GM19099 (cell line): ENCODE measurements around the gene ARAP2.

Source experiments
- POLR2A ChIP-seq: IDR thresholded peaks from 3 replicates; pipeline ENCODE4 v1.6.1; 2011; ENCODE audit warnings: low read depth; ENCODE audit not compliant: insufficient read length; ENCODE audit errors: extremely low read depth

Gene ARAP2, protein sequence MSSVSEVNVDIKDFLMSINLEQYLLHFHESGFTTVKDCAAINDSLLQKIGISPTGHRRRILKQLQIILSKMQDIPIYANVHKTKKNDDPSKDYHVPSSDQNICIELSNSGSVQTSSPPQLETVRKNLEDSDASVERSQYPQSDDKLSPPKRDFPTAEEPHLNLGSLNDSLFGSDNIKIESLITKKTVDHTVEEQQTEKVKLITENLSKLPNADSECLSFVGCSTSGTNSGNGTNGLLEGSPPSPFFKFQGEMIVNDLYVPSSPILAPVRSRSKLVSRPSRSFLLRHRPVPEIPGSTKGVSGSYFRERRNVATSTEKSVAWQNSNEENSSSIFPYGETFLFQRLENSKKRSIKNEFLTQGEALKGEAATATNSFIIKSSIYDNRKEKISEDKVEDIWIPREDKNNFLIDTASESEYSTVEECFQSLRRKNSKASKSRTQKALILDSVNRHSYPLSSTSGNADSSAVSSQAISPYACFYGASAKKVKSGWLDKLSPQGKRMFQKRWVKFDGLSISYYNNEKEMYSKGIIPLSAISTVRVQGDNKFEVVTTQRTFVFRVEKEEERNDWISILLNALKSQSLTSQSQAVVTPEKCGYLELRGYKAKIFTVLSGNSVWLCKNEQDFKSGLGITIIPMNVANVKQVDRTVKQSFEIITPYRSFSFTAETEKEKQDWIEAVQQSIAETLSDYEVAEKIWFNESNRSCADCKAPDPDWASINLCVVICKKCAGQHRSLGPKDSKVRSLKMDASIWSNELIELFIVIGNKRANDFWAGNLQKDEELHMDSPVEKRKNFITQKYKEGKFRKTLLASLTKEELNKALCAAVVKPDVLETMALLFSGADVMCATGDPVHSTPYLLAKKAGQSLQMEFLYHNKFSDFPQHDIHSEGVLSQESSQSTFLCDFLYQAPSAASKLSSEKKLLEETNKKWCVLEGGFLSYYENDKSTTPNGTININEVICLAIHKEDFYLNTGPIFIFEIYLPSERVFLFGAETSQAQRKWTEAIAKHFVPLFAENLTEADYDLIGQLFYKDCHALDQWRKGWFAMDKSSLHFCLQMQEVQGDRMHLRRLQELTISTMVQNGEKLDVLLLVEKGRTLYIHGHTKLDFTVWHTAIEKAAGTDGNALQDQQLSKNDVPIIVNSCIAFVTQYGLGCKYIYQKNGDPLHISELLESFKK (N-terminal part only)

DNA sequence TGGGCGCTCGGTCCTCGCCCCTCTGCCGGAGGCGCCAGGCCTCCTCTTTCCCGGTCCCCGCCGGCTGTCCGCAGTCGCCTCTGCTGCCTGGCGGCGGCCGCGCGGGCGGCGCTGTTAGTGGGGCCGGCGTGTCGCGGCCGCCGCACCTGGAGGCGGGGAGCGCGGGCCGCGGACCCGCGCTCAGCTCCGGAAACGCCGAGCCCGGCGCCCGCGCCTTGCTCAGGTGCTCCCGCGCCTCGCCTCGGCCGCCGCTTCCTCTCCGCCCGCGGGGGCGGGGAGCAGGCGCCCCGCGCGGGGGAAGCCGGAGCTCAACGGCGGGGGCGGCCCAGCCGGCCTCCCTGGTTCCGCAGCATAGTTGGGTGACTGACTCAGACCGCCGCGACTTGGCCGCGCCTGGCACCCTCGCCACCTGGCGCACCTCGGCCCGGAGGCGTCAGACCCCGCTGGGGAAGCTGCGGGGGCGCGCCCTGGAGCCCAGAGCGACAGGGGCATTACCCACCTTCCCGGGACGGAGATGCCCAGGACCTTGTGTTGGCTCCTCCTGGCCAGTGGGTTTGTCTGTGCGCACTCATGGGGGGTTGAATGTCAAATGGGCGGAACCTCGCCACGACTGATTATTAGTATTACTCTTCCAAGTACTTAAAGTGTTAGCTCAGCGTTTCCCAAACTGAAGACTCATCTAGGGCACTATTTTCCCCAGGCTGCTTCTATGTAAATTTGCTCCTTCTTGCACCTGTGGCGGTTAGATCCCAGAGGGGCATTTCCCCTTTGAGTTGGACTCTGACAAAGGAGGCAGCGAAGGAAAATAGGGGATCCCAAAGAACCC is at the start of gene ARAP2:
Gene ARAP2 (minus strand): TSS at position 258 of the 826 bp plus-strand sequence. CDS start 15,028 bp downstream, outside the sequence.
- TF ChIP-seq POLR2A, result peak; percentile 42

DNA sequence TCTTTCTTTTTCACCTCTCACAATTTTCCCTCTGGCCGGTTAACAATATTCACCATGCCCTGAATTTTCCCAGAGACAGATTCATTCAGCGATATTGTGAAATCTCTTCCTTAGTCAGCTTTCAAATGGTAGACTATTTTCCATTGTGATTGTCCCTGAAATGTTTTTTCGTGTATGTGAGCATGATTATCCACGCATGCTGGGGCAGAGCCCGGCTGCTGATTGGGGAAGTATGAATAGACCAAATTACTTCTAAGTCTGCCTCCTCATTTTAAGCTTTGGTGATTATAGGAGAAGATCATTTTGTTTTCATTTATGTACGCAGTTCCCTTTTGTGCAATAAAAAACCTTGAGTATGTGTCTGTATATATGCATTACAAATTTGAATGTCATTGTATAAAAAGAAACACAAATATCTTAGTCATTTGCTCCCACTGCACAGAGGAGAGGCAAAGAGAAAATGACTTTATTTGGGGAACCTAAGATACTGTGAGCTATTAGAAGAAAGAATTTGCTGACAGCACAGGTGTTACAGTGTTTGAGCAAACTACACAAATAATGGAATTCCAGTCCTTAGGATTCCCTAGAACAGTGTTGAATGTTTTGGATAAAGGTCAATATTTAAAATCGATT is 48.4 kb upstream of the ARAP2 start:
- TF ChIP-seq POLR2A, result no peak

GRCh38 chr4:36290641-36291040 is 46.3 kb upstream of the ARAP2 start:
- no peak for TF ChIP-seq POLR2A

DNA sequence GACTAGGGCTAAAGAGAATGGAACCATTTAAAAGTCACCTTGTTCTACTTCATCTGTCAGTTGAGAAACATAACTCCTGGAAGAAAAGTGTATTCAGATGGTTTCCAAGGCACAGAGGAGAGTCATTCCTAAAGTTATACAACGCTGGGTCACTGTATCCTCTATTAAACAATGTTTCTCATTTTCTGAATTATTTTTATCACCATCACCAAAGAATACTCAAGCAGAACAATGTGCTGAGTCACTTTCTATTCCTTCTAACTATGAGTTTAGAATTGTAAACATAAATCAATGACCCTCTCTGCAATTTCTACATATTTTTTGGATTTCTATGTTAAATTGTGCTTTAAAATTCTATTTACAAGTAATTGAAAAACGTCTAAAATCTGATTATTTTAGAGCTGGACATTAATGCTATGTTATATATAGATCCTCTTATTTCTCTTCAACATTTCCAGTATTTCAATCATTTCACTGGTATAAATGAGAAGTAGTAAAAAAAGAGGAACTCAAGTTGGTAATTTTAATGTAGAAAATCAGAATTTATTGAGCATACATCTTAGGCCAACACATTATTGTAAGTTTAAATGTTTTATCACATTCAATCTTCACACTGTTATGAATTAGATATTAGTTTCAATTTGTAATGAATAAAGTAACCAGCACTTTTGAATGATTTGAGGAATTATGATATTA is 44.6 kb upstream of the ARAP2 start:
- no peak for TF ChIP-seq POLR2A

DNA sequence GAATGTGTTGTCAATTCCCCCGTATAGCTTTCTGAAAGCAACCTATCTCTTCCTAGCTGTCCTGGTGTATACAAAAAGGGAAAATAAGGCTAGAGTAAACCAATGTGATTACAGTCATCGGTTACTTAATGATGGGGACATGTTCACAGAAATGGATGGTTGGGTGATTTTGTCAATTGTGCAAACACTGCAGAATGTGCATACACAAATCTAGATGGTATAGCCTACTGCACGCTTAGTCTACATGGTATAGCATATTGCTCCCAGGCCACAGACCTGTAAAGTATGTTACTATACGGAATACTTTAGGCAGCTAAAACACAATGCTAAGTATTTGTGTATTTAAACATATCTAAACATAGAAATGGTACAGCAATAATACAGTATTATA is 42.2 kb upstream of the ARAP2 start:
- no peak for TF ChIP-seq POLR2A

- no peak for TF ChIP-seq POLR2A
These were observed 41.6 kb upstream of the ARAP2 start for GRCh38 chr4:36285784-36286480.

DNA sequence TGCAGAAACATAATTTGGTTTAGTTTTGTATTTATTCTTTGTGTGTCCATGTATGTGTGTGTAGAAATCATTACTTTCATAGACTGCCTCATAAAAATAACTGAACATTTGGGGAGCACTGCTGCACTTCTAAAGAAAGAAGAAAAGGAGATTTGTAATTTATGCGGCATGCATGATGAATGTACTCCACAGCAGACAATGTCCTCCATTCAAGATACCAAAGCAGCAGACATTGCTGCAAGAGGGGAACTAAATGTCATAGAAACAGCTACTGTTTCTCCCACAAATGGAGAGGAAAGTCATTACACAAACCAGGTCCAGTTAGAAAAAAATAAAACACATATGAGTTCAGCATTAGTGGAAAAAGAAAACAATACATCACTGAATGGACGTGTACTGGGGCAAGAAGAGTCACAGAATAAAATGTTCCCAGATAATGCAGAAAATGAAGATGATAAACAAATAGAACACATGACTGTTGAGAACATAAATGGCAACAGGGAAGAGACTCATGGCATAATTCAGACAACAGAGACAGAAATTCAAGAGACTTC is 39.7 kb upstream of the ARAP2 start:
- TF ChIP-seq POLR2A, result no peak

GRCh38 chr4:36282503-36283030 is 38.3 kb upstream of the ARAP2 start:
- TF ChIP-seq POLR2A, result no peak

DNA sequence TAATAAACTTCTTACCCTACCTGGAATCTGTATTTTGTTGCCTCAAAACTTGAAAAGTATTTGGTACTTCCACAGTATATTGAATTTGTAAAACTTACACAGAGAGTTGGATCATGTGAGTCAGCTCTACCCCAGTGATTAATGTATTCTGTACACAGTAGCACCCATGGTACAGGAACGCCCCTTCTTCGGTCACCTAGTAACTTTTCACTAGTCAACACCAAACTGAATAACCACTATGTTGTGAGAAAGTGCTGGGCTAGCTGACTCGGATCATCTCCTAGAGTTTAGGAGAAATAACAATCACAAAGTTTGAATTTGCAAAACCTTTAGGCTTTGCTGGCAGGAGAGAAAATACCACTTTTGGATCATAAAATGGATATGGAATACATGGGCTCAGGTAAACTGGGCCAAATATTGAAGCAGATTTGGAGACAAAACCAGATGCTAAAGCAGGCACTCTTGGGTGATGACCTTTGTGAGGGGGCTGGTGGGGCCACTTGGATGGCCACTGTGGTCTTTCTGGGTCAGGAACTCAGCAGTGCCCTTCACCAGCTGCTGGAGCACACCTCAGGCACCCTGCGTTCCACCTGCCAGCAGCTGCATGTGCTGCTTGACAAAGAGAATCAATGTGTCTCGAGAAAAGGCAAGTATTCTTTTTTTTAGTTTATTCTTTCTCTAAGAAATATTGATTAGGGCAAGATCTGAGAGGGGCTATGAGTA is 37.2 kb upstream of the ARAP2 start, which contains the start of gene DTHD1:
Gene DTHD1 (plus strand): TSS at position 233 of the 723 bp plus-strand sequence. CDS start 143 bp downstream, at position 376.
- TF ChIP-seq POLR2A, result no peak

GRCh38 chr4:36280555-36280954 is 36.2 kb upstream of the ARAP2 start:
- no peak for TF ChIP-seq POLR2A

DNA sequence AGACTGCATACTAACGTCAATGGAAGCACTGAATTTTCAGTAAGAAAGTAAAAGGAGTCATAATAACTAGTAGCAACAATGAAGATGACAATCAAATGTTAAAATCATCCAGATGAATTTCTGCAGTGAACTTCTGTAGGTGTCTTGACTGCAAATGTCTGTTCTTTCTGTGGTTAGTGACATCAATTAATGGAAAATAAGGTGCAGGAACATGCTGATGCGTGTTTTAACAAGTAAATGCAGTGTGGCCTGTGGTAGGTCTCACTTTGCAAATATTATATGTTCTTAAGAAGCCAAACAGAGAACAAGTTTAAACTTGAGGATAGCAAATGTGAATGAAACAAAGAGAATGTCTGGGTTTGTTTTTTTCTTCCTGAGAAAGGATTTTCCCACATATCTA is 34.5 kb upstream of the ARAP2 start:
- no peak for TF ChIP-seq POLR2A
